CD4-positive, alpha-beta T cell treated with Interleukin-6 at 100 ng/mL for 8 hours (primary cell): ENCODE results near the gene AKR1C8.
"Not testable (repeated sequence)": the region's sequence is repeated elsewhere in the genome, so short reads cannot be mapped to it uniquely, and the experiment has no call there.

Source experiments
- DNase-seq: peaks from one replicate; pipeline ENCODE4 v3.0.0-alpha.2; 2020; ENCODE audit warnings: mixed read lengths, low spot score

Gene AKR1C8

GRCh38 chr10:5168897-5169420 lies 16.0 kb downstream of the AKR1C8 start:
- no peak for DNase-seq

- DNase-seq: no peak
Observed at GRCh38 chr10:5165738-5166137, 19.2 kb downstream of the AKR1C8 start.

GRCh38 chr10:5163487-5163886 lies 21.5 kb downstream of the AKR1C8 start:
- DNase-seq: no peak

GRCh38 chr10:5159126-5159525 lies 25.8 kb downstream of the AKR1C8 start:
- DNase-seq: no peak

- no peak for DNase-seq
Observed at GRCh38 chr10:5157501-5157900, 27.4 kb downstream of the AKR1C8 start.

- DNase-seq: no peak
Observed at GRCh38 chr10:5155951-5156350, 29.0 kb downstream of the AKR1C8 start.

GRCh38 chr10:5151076-5151475 lies 33.9 kb downstream of the AKR1C8 start:
- no peak for DNase-seq

GRCh38 chr10:5148678-5149032 lies 36.3 kb downstream of the AKR1C8 start:
- DNase-seq: no peak

GRCh38 chr10:5147981-5148677 lies 36.8 kb downstream of the AKR1C8 start:
- no peak for DNase-seq

- DNase-seq: no peak
Observed at GRCh38 chr10:5147255-5147980, 37.5 kb downstream of the AKR1C8 start.

GRCh38 chr10:5146920-5147254 lies 38.1 kb downstream of the AKR1C8 start:
- DNase-seq: no peak

- DNase-seq: no peak
Observed at GRCh38 chr10:5143137-5143536, 41.8 kb downstream of the AKR1C8 start.

GRCh38 chr10:5142199-5142598 lies 42.8 kb downstream of the AKR1C8 start:
- DNase-seq: no peak

GRCh38 chr10:5137699-5138098 lies 47.3 kb downstream of the AKR1C8 start:
- DNase-seq: not testable (repeated sequence)

GRCh38 chr10:5136468-5137087 lies 48.4 kb downstream of the AKR1C8 start:
- DNase-seq: no peak

- DNase-seq: no peak
Observed at GRCh38 chr10:5135581-5135980, 49.4 kb downstream of the AKR1C8 start.

- no peak for DNase-seq
Observed at GRCh38 chr10:5125315-5126044, 59.5 kb downstream of the AKR1C8 start.

- no peak for DNase-seq
Observed at GRCh38 chr10:5123886-5124285, 61.1 kb downstream of the AKR1C8 start.

- DNase-seq: not testable (repeated sequence)
Observed at GRCh38 chr10:5119997-5120396, 65.0 kb downstream of the AKR1C8 start.

GRCh38 chr10:5117026-5117425 lies 67.9 kb downstream of the AKR1C8 start:
- DNase-seq: no peak

GRCh38 chr10:5116621-5117020 lies 68.3 kb downstream of the AKR1C8 start:
- DNase-seq: no peak

- not testable (repeated sequence) for DNase-seq
Observed at GRCh38 chr10:5109861-5110260, 75.1 kb downstream of the AKR1C8 start.
